ENCODE data around the gene PERM1. TPM values are rescaled to one million over a fixed set of nuclear protein-coding genes. Genes with fewer than 3 reads are reported as not detected.

PERM1 gene
- total RNA-seq, 4 donors from 2014 or later, result 0.11 to 0.50 (median 0.30) TPM

GRCh38 chr1:933603-933940 is 48.3 kb downstream of the PERM1 start:
- no peaks in the 10 kb centered on the region for H3K9me3 ChIP-seq
- no peak overlapping the region for H3K4me3 ChIP-seq
- no peak overlapping the region for H3K27ac ChIP-seq (replicated peaks in 1 of 4)
- peaks cover 6 to 17% (median 13%) of the 10 kb centered on the region in 4 donors for H3K4me1 ChIP-seq
- intact Hi-C loops (cut with DNase I), result no loop called here
- H3K27me3 ChIP-seq, result peaks cover 0 to 92% (median 19%) of the 10 kb centered on the region in 4 donors
- WGBS, result 53% methylated on average over 6 of the region's 10 CpGs
- H3K36me3 ChIP-seq, result no peaks in the 10 kb centered on the region
- TF ChIP-seq POLR2A (IDR thresholded peaks at IDR 0.05; ENCODE audit: low read depth), result no peak
- TF ChIP-seq POLR2AphosphoS5 (IDR thresholded peaks at IDR 0.05), result no peak
- no peak for TF ChIP-seq CTCF (IDR thresholded peaks at IDR 0.05)
- TF ChIP-seq EP300 (IDR thresholded peaks at IDR 0.05), result no peak
- DNase-seq (ENCODE audit: extremely low spot score), result no peak

- intact Hi-C loops (cut with DNase I), result no loop called here
- H3K27ac ChIP-seq (replicated peaks in 1 of 4), result no peak overlapping the region
Observed at GRCh38 chr1:932776-933602, 48.9 kb downstream of the PERM1 start.

GRCh38 chr1:932173-932510 is 49.8 kb downstream of the PERM1 start:
- H3K9me3 ChIP-seq, result no peaks in the 10 kb centered on the region
- no peak for DNase-seq (ENCODE audit: extremely low spot score)
- intact Hi-C loops (cut with DNase I), result no loop called here
- H3K27me3 ChIP-seq, result peaks cover 0 to 90% (median 19%) of the 10 kb centered on the region in 4 donors
- H3K4me3 ChIP-seq, result no peak overlapping the region
- H3K27ac ChIP-seq (replicated peaks in 1 of 4), result no peak overlapping the region
- peaks cover 6 to 17% (median 13%) of the 10 kb centered on the region in 4 donors for H3K4me1 ChIP-seq
- 74% methylated on average over 11 of the region's 16 CpGs for WGBS
- no peaks in the 10 kb centered on the region for H3K36me3 ChIP-seq
- no peak for TF ChIP-seq EP300 (IDR thresholded peaks at IDR 0.05)
- no peak for TF ChIP-seq CTCF (IDR thresholded peaks at IDR 0.05)
- no peak for TF ChIP-seq POLR2A (IDR thresholded peaks at IDR 0.05; ENCODE audit: low read depth)
- TF ChIP-seq POLR2AphosphoS5 (IDR thresholded peaks at IDR 0.05), result no peak

More at GRCh38 chr1:932776-933602, 48.9 kb downstream of the PERM1 start:
- no peaks in the 10 kb centered on the region for H3K36me3 ChIP-seq
- 82% methylated on average over 20 of the region's 25 CpGs for WGBS
- no peaks in the 10 kb centered on the region for H3K9me3 ChIP-seq
- H3K4me3 ChIP-seq, result no peak overlapping the region
- TF ChIP-seq POLR2AphosphoS5 (IDR thresholded peaks at IDR 0.05) (no peak), POLR2A (IDR thresholded peaks at IDR 0.05; ENCODE audit: low read depth) (no peak), CTCF (IDR thresholded peaks at IDR 0.05) (no peak), EP300 (IDR thresholded peaks at IDR 0.05) (no peak)
- DNase-seq (ENCODE audit: extremely low spot score), result no peak
- H3K4me1 ChIP-seq, result peaks cover 6 to 17% (median 13%) of the 10 kb centered on the region in 4 donors
- peaks cover 0 to 91% (median 19%) of the 10 kb centered on the region in 4 donors for H3K27me3 ChIP-seq

- H3K27ac ChIP-seq (replicated peaks in 1 of 4), result no peak overlapping the region
- no peak for TF ChIP-seq POLR2A (IDR thresholded peaks at IDR 0.05; ENCODE audit: low read depth)
- TF ChIP-seq POLR2AphosphoS5 (IDR thresholded peaks at IDR 0.05), result no peak
- TF ChIP-seq CTCF (IDR thresholded peaks at IDR 0.05), result no peak
- TF ChIP-seq EP300 (IDR thresholded peaks at IDR 0.05), result no peak
- H3K36me3 ChIP-seq, result no peaks in the 10 kb centered on the region
- no peak for DNase-seq (ENCODE audit: extremely low spot score)
- peaks cover 0 to 90% (median 18%) of the 10 kb centered on the region in 4 donors for H3K27me3 ChIP-seq
- intact Hi-C loops (cut with DNase I), result no loop called here
- H3K9me3 ChIP-seq, result no peaks in the 10 kb centered on the region
- H3K4me3 ChIP-seq, result no peak overlapping the region
- 60% methylated on average over 15 of the region's 15 CpGs for WGBS
- peaks cover 6 to 17% (median 13%) of the 10 kb centered on the region in 4 donors for H3K4me1 ChIP-seq
Observed at GRCh38 chr1:931380-932172, 50.3 kb downstream of the PERM1 start.

All from esophagus muscularis mucosa (tissue), 4 donors.